NB4 (cell line): ENCODE results near the gene ANKS1B.

Source experiments
- CTCF ChIP-seq: IDR thresholded peaks from one replicate; pipeline ENCODE4 v1.5.1; 2012; ENCODE audit warnings: low read depth, low read length
- POLR2A ChIP-seq: IDR thresholded peaks from 2 replicates; pipeline ENCODE4 v1.6.1; 2011; ENCODE audit warnings: mild to moderate bottlenecking; ENCODE audit not compliant: insufficient read length; ENCODE audit errors: extremely low read depth

GRCh38 chr12:98999559-98999958 is 985.2 kb downstream of the ANKS1B start:
- TF ChIP-seq CTCF = no peak
- no peak for TF ChIP-seq POLR2A
